DND-41 (cell line): ENCODE results near the gene MBD1.
"Not testable (repeated sequence)": the region's sequence is repeated elsewhere in the genome, so short reads cannot be mapped to it uniquely, and the experiment has no call there.

Experiments used
- ATAC-seq: fragments of 200-7000 bp; cut with Tn5 transposase; 3 replicates; pipeline ENCODE4 v1.9.1; 2021; ENCODE audit warnings: low read depth; ENCODE audit not compliant: insufficient read depth
- DNase-seq: peaks from one replicate; pipeline ENCODE4 v3.0.0-alpha.2; 2020
- H2AFZ ChIP-seq: 2 replicates; pipeline ENCODE4 v1.6.0; 2012; ENCODE audit warnings: low read depth, low read length
- H3K27ac ChIP-seq: 2 replicates; pipeline ENCODE4 v1.5.1; 2012; ENCODE audit warnings: low read length, inconsistent platforms
- H3K27me3 ChIP-seq: fragments of 200-600 bp; sonication (generic); 2 replicates; pipeline ENCODE4 v1.6.0; 2012; ENCODE audit warnings: low read length, mild to moderate bottlenecking, inconsistent platforms; ENCODE audit not compliant: insufficient read depth, poor library complexity
- H3K36me3 ChIP-seq: 2 replicates; pipeline ENCODE4 v1.5.1; 2012; ENCODE audit warnings: low read length, inconsistent platforms; ENCODE audit not compliant: insufficient read depth
- H3K4me1 ChIP-seq: 2 replicates; pipeline ENCODE4 v1.5.1; 2012; ENCODE audit warnings: mild to moderate bottlenecking, low read length; ENCODE audit not compliant: insufficient read depth
- H3K4me2 ChIP-seq: 2 replicates; pipeline ENCODE4 v1.6.0; 2012; ENCODE audit warnings: mild to moderate bottlenecking, moderate library complexity, low read length, inconsistent platforms; ENCODE audit not compliant: insufficient read depth
- H3K4me3 ChIP-seq, 2 experiments: fragments of 200-600 bp in 1 of 2; shearing (Covaris generic) in 1 of 2; 2 replicates each; pipeline ENCODE4 v1.5.1; 2012 to 2016; ENCODE audit warnings: inconsistent platforms in 2 of 2, low read length in 2 of 2, mild to moderate bottlenecking in 2 of 2, low read depth in 1 of 2, moderate library complexity in 1 of 2
- H3K79me2 ChIP-seq: 2 replicates; pipeline ENCODE4 v1.6.0; 2012; ENCODE audit warnings: low read length, inconsistent platforms; ENCODE audit not compliant: insufficient read depth
- H3K9ac ChIP-seq: 2 replicates; pipeline ENCODE4 v1.6.0; 2012; ENCODE audit warnings: low read depth, mild to moderate bottlenecking, inconsistent platforms, low read length, moderate library complexity
- H3K9me3 ChIP-seq: 2 replicates; pipeline ENCODE4 v1.5.1; 2012; ENCODE audit warnings: low read length, moderate library complexity, mild to moderate bottlenecking, inconsistent platforms; ENCODE audit not compliant: insufficient read depth, severe bottlenecking
- H4K20me1 ChIP-seq: 2 replicates; pipeline ENCODE4 v1.6.0; 2012; ENCODE audit warnings: low read length; ENCODE audit not compliant: insufficient read depth
- CTCF ChIP-seq: IDR thresholded peaks from 2 replicates; pipeline ENCODE4 v1.5.1; 2012; ENCODE audit warnings: borderline replicate concordance, low read length, moderate library complexity, mild to moderate bottlenecking; ENCODE audit not compliant: poor library complexity, severe bottlenecking; ENCODE audit errors: extremely low read depth
- EZH2 ChIP-seq: IDR thresholded peaks from 3 replicates; pipeline ENCODE4 v1.6.1; 2012; ENCODE audit warnings: borderline replicate concordance, low read depth, mild to moderate bottlenecking, moderate library complexity, low read length, inconsistent platforms; ENCODE audit not compliant: severe bottlenecking

Gene MBD1

GRCh38 chr18:50297621-50298442 lies 16.5 kb upstream of the MBD1 start:
- Histone ChIP-seq H2AFZ (no peak overlapping the region), H4K20me1 (no peaks in the 10 kb centered on the region), H3K9me3 (no peaks in the 10 kb centered on the region), H3K4me1 (no peaks in the 10 kb centered on the region), H3K27ac (no peak overlapping the region), H3K36me3 (no peaks in the 10 kb centered on the region), H3K79me2 (no peaks in the 10 kb centered on the region), H3K9ac (no peak overlapping the region), H3K27me3 (peaks cover 15% of the 10 kb centered on the region), H3K4me3 (no peak overlapping the region), H3K4me2 (no peak overlapping the region)
- DNase-seq (no peak), ATAC-seq (no peak)
- TF ChIP-seq EZH2: no peak
- TF ChIP-seq CTCF: no peak

- H2AFZ ChIP-seq: no peak overlapping the region
- H3K27me3 ChIP-seq: peaks cover 5% of the 10 kb centered on the region
- H3K4me3 ChIP-seq: no peak overlapping the region
- H3K36me3 ChIP-seq: no peaks in the 10 kb centered on the region
- no peaks in the 10 kb centered on the region for H3K9me3 ChIP-seq
- DNase-seq (no peak), ATAC-seq (no peak)
- H4K20me1 ChIP-seq: no peaks in the 10 kb centered on the region
- no peak overlapping the region for H3K27ac ChIP-seq
- no peak overlapping the region for H3K4me2 ChIP-seq
- TF ChIP-seq EZH2 (no peak), CTCF (no peak)
- H3K79me2 ChIP-seq: peaks cover under 1% of the 10 kb centered on the region; the same call in 1 of the 2 replicates
- peaks cover 3% of the 10 kb centered on the region; the same call in 1 of the 2 replicates for H3K4me1 ChIP-seq
- H3K9ac ChIP-seq: no peak overlapping the region
Observed at GRCh38 chr18:50293039-50293438, 11.7 kb upstream of the MBD1 start.

- Histone ChIP-seq H3K27me3 (no peaks in the 10 kb centered on the region), H3K4me1 (peaks cover 20% of the 10 kb centered on the region), H3K36me3 (peaks cover 26% of the 10 kb centered on the region), H3K27ac (no peak overlapping the region), H2AFZ (peak overlapping the region; percentile 47; the same call in 1 of the 2 replicates), H4K20me1 (peaks cover 6% of the 10 kb centered on the region; the same call in 1 of the 2 replicates), H3K9ac (no peak overlapping the region), H3K79me2 (peaks cover 31% of the 10 kb centered on the region), H3K9me3 (no peaks in the 10 kb centered on the region), H3K4me2 (no peak overlapping the region), H3K4me3 (no peak overlapping the region)
- ATAC-seq (no peak), DNase-seq (no peak)
- TF ChIP-seq EZH2: no peak
- no peak for TF ChIP-seq CTCF
Observed at GRCh38 chr18:50289108-50289443, 7.8 kb upstream of the MBD1 start.

DNA sequence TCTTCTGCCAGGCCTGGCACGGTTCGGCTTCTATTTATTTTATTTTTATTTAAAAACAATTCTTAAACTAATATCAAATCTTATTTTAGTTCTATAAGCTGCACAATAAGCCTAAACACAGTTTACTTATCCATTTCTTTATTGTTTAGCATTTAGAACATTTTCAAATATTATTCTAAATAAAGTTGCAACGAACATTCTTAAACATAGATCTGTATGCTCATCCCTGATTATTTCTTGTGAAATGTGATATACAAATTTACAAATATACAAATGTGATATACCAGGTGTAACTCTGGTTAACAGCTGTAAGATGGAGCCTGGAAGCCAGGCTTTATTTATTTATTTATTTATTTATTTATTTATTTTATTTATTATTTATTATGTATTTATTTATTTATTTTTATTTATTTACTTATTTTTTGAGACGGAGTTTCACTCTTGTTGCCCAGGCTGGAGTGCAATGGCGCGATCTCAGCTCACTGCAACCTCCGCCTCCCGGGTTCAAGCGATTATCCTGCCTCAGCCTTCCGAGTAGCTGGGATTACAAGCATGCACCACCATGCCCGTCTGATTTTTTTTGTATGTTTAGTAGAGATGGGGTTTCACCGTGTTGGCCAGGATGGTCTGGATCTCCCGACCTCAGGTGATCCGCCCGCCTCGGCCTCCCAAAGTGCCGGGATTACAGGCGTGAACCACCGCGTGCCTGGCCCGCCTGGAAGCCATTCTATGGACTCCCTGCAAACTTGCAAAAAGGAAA lies 7.2 kb upstream of the MBD1 start:
- peak overlapping the region; percentile 79 for H3K9ac ChIP-seq

More for the DNA sequence above, 7.2 kb upstream of the MBD1 start:
- ATAC-seq, H3K27me3 ChIP-seq, H4K20me1 ChIP-seq, DNase-seq, H3K9me3 ChIP-seq: not testable (repeated sequence)
- Histone ChIP-seq H3K36me3 (peaks cover 32% of the 10 kb centered on the region), H2AFZ (peak overlapping the region; percentile 95), H3K79me2 (peaks cover 31% of the 10 kb centered on the region), H3K4me2 (peak overlapping the region; percentile 76; the same call in 1 of the 2 replicates), H3K27ac (peak overlapping the region; percentile 84), H3K4me1 (peaks cover 20% of the 10 kb centered on the region), H3K4me3 (peak overlapping the region; percentile 40 to 90)
